Measurements from ENCODE around the gene IGF2. TPM values are rescaled to one million over a fixed set of nuclear protein-coding genes. Genes with fewer than 3 reads are reported as not detected.

IGF2 gene
- total RNA-seq, 1 donor from 2014 or later = 11.7 TPM

DNA sequence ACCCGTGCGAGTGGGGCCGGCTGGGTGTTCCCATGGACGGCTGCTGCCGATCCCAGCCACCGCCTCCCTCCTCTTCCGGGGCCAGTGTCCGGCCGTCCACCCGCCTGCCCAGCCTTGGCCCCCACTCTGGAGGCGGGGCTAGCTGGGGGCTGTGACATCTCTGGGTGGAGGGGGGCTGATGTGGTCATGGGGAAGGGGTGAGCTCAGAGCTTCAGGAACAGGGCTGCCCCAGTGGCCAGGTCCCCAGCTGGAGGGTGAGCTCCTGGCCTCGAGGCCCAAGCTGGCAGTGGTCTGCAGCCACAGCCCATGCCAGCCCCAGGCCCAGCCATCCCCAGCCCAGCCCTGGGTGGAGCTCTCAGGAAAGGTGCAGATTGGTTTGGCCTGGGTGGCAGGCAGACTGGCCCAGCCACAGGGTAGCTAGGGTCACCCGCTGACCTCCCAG, 19.1 kb upstream of the IGF2 start:
- no peak for DNase-seq (ENCODE audit: low read depth)
- TF ChIP-seq, protein P1, sequence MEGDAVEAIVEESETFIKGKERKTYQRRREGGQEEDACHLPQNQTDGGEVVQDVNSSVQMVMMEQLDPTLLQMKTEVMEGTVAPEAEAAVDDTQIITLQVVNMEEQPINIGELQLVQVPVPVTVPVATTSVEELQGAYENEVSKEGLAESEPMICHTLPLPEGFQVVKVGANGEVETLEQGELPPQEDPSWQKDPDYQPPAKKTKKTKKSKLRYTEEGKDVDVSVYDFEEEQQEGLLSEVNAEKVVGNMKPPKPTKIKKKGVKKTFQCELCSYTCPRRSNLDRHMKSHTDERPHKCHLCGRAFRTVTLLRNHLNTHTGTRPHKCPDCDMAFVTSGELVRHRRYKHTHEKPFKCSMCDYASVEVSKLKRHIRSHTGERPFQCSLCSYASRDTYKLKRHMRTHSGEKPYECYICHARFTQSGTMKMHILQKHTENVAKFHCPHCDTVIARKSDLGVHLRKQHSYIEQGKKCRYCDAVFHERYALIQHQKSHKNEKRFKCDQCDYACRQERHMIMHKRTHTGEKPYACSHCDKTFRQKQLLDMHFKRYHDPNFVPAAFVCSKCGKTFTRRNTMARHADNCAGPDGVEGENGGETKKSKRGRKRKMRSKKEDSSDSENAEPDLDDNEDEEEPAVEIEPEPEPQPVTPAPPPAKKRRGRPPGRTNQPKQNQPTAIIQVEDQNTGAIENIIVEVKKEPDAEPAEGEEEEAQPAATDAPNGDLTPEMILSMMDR (conservative IDR thresholded peaks at IDR 0.05; ENCODE audit: low read depth, low read length) = no peak
- no peak overlapping the region for H3K4me3 ChIP-seq (ENCODE audit: low read depth, low read length)

DNA sequence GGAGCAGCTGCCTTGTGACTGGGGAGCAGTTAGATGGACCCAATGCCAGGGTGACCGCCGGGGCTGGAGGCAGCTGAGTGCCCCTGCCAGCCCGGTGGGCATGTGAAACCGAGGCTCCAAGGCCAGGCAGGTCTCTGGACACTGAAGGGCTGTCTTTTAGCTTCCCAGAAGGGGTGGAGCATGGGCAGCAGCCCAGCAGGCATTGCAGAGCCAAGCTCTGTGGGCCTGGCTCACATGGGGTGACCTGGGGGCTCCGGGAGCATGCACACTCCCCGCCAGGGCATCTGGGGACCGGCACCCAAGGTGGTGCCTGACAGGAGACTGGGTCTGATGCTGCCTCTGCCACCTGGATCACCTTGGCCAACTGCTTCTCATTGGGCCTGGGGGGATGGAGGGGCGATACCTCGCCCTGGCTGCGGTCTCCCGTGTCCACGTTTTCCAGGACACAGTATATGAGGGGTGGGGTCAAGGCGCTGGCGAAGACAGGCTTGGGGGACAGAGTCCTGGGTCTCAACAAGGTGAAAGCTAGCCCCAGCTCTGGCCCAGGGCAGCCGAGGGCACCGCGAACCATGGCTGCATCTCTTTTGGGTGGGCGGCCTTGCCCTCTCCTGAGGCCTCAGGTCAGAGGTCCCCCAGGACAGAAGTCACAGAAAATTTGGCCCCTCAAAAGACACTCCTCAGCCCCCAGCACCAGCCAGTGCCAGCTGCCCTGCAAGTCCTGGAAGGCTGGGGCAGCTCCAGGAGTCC, 18.3 kb upstream of the IGF2 start:
- TF ChIP-seq, protein P1 (conservative IDR thresholded peaks at IDR 0.05; ENCODE audit: low read depth, low read length) = no peak
- DNase-seq (ENCODE audit: low read depth) = no peak

GRCh38 chr11:2156416-2157182, 17.4 kb upstream of the IGF2 start:
- TF ChIP-seq, protein P1 (conservative IDR thresholded peaks at IDR 0.05; ENCODE audit: low read depth, low read length) = peak; percentile 75
- no peak for DNase-seq (ENCODE audit: low read depth)
- H3K4me3 ChIP-seq (ENCODE audit: low read depth, low read length) = no peak overlapping the region

More for the DNA sequence above, 18.3 kb upstream of the IGF2 start:
- no peak overlapping the region for H3K4me3 ChIP-seq (ENCODE audit: low read depth, low read length)

DNA sequence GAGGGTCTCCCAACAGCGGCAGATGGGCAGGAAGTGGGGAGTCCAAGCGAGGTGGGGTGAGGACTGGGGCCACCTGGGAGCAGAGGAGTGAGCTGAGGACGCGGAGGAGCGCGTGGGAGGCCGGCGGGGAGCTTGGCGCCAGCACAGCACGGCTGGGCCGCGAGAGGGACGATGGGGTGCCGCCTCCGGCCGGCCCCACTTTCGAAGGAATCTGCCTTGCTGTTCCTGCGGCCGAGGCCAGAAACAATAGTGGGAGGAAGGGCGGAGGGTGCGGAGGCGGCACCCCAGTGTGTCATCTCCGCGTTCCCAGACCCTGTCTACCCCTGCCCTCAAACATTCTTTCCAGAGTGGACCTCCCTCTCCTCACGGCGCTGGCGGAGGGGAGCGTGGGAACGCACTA, 16.3 kb upstream of the IGF2 start:
- TF ChIP-seq, protein P1 (conservative IDR thresholded peaks at IDR 0.05; ENCODE audit: low read depth, low read length) = no peak

GRCh38 chr11:2154889-2155288, 15.7 kb upstream of the IGF2 start:
- TF ChIP-seq, protein P1 (conservative IDR thresholded peaks at IDR 0.05; ENCODE audit: low read depth, low read length) = no peak
- H3K4me3 ChIP-seq (ENCODE audit: low read depth, low read length) = no peak overlapping the region
- no peak for DNase-seq (ENCODE audit: low read depth)

More for the DNA sequence above, 16.3 kb upstream of the IGF2 start:
- DNase-seq (ENCODE audit: low read depth) = no peak
- H3K4me3 ChIP-seq (ENCODE audit: low read depth, low read length) = no peak overlapping the region

GRCh38 chr11:2154195-2154585, 15.0 kb upstream of the IGF2 start:
- TF ChIP-seq, protein P1 (conservative IDR thresholded peaks at IDR 0.05; ENCODE audit: low read depth, low read length) = no peak
- H3K4me3 ChIP-seq (ENCODE audit: low read depth, low read length) = no peak overlapping the region
- DNase-seq (ENCODE audit: low read depth) = no peak
